B cell (primary cell): Measurements from ENCODE around the gene FBXO27.

Experiments used
- EZH2 ChIP-seq: IDR thresholded peaks from 2 replicates; pipeline ENCODE4 v1.6.1; 2012; ENCODE audit warnings: borderline replicate concordance, low read depth, mild to moderate bottlenecking, moderate library complexity, low read length; ENCODE audit not compliant: insufficient read depth, poor library complexity, severe bottlenecking
- TF ChIP-seq, protein P1 (sequence below): fragments of 200-600 bp; IDR thresholded peaks from one replicate; pipeline ENCODE4 v1.8.0; 2022; ENCODE audit warnings: antibody characterized with exemption, mild to moderate bottlenecking

- TF ChIP-seq, protein P1, sequence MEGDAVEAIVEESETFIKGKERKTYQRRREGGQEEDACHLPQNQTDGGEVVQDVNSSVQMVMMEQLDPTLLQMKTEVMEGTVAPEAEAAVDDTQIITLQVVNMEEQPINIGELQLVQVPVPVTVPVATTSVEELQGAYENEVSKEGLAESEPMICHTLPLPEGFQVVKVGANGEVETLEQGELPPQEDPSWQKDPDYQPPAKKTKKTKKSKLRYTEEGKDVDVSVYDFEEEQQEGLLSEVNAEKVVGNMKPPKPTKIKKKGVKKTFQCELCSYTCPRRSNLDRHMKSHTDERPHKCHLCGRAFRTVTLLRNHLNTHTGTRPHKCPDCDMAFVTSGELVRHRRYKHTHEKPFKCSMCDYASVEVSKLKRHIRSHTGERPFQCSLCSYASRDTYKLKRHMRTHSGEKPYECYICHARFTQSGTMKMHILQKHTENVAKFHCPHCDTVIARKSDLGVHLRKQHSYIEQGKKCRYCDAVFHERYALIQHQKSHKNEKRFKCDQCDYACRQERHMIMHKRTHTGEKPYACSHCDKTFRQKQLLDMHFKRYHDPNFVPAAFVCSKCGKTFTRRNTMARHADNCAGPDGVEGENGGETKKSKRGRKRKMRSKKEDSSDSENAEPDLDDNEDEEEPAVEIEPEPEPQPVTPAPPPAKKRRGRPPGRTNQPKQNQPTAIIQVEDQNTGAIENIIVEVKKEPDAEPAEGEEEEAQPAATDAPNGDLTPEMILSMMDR: no peak
- no peak for TF ChIP-seq EZH2
Observed at GRCh38 chr19:38975214-38975860, 57.0 kb downstream of the FBXO27 start, which contains the start of gene FBXO17.
